GM23338 (cell line): ENCODE results near the gene PXMP4.

Source experiments
- CREB1 ChIP-seq: fragments of 250-450 bp; sonication (Bioruptor Pico); IDR thresholded peaks from 2 replicates; pipeline ENCODE4 v1.5.0; 2020; ENCODE audit warnings: low read depth, mild to moderate bottlenecking, moderate library complexity
- CTCF ChIP-seq, 2 experiments: fragments of 200-600 bp in 1 of 2; sonication (generic) in 1 of 2; conservative IDR thresholded peaks; 2 replicates each; pipeline versions ENCODE4 v1.5.1 to v1.6.1; 2016 to 2017; ENCODE audit warnings: antibody characterized with exemption in 2 of 2, low read depth in 2 of 2, mild to moderate bottlenecking in 2 of 2, moderate library complexity in 1 of 2
- ETS1 ChIP-seq: IDR thresholded peaks from 2 replicates; pipeline ENCODE4 v1.6.1; 2016; ENCODE audit warnings: antibody characterized with exemption
- EZH2 ChIP-seq: fragments of 200-600 bp; sonication (generic); IDR thresholded peaks from one replicate; pipeline ENCODE4 v1.8.0; 2017; ENCODE audit warnings: antibody characterized with exemption, mild to moderate bottlenecking, low read depth; ENCODE audit not compliant: unreplicated experiment
- EZH2phosphoT487 ChIP-seq: fragments of 200-600 bp; sonication (generic); IDR thresholded peaks from one replicate; pipeline ENCODE4 v1.8.1; 2018; ENCODE audit warnings: antibody characterized with exemption; ENCODE audit not compliant: unreplicated experiment
- JUNB ChIP-seq: IDR thresholded peaks from one replicate; pipeline ENCODE4 v1.6.1; 2016; ENCODE audit warnings: antibody characterized with exemption; ENCODE audit not compliant: unreplicated experiment
- POLR2AphosphoS5 ChIP-seq: IDR thresholded peaks from 2 replicates; pipeline ENCODE4 v1.6.1; 2016; ENCODE audit warnings: antibody characterized with exemption, low read depth
- REST ChIP-seq: IDR thresholded peaks from one replicate; pipeline ENCODE4 v1.6.1; 2018; ENCODE audit warnings: antibody characterized with exemption; ENCODE audit not compliant: unreplicated experiment
- STAT1 ChIP-seq: IDR thresholded peaks from one replicate; pipeline ENCODE4 v1.6.1; 2016; ENCODE audit warnings: antibody characterized with exemption; ENCODE audit not compliant: unreplicated experiment

GRCh38 chr20:33702861-33703260, 17.2 kb downstream of the PXMP4 start:
- TF ChIP-seq EZH2phosphoT487 = no peak
- no peak for TF ChIP-seq CTCF (conservative IDR thresholded peaks at IDR 0.05; ENCODE audit: low read depth in 2 of 2)
- TF ChIP-seq POLR2AphosphoS5 = no peak
- TF ChIP-seq EZH2 = no peak
- TF ChIP-seq STAT1 = no peak
- no peak for TF ChIP-seq JUNB
- TF ChIP-seq CREB1 (CRISPR knock-in tag) = no peak
- no peak for TF ChIP-seq REST
- no peak for TF ChIP-seq ETS1
